K562 (cell line): ENCODE measurements around the gene DACT3. TPM values are rescaled to one million over a fixed set of nuclear protein-coding genes. Genes with fewer than 3 reads are reported as not detected.
A peak's percentile ranks its signal among the peaks of the same experiment; 100 is the strongest.

Experiments used
- ATAC-seq: fragments of 200-7000 bp; cut with Tn5 transposase; 3 replicates; pipeline ENCODE4 v1.9.1; 2020; ENCODE audit warnings: moderate library complexity
- BruUV-seq: library from RNA; stranded (reverse); fragments of 400-500 nt; replicated peaks from 2 replicates; lab custom pipeline; 2021; lab: Mats Ljungman, UMichigan
- CTCF ChIA-PET: fragments of 300-600 bp; formaldehyde crosslinking; extraction: SDS; loops from one replicate; lab custom pipeline; 2021; ENCODE audit warnings: low intra/inter-chr PET ratio; lab: Yijun Ruan, JAX
- POLR2A ChIA-PET: fragments of 300-600, 350-650 bp; sonication (Branson Sonifier 250); formaldehyde crosslinking; extraction: SDS; loops from one replicate; lab custom pipeline; 2021; ENCODE audit warnings: antibody characterized with exemption, inconsistent platforms; lab: Yijun Ruan, JAX
- DNase-seq, 4 experiments: peaks; one replicate each; pipeline versions ENCODE4 v3.0.0 to v3.0.0-alpha.2; 2011 to 2018; ENCODE audit warnings: low spot score in 3 of 4, mixed read lengths in 3 of 4; ENCODE audit errors: extremely low read depth in 1 of 4
- FAIRE-seq: peaks from 2 replicates; lab custom pipeline; 2011; peaks lifted over from hg19 to GRCh38; lab: Jason Lieb, UNC
- H2AFZ ChIP-seq: 2 replicates; pipeline ENCODE4 v1.6.0; 2011; ENCODE audit warnings: low read depth, low read length, control low read depth, inconsistent platforms
- H3K27ac ChIP-seq: fragments of 200-600 bp; 3 replicates; pipeline ENCODE4 v1.8.0; 2011; ENCODE audit warnings: low read depth, mild to moderate bottlenecking, control low read depth, inconsistent platforms, low read length, moderate library complexity, mixed read lengths; ENCODE audit errors: extremely low read depth
- H3K27me3 ChIP-seq, 2 experiments: fragments of 300-600 bp in 1 of 2; 2 replicates in 1 of 2; 3 replicates in 1 of 2; pipeline versions ENCODE4 v1.6.0 to v1.8.0; 2011; ENCODE audit warnings: inconsistent platforms in 2 of 2, low read length in 2 of 2, mild to moderate bottlenecking in 1 of 2, mixed read lengths in 1 of 2, moderate library complexity in 1 of 2; ENCODE audit not compliant: control insufficient read depth in 2 of 2, insufficient read depth in 2 of 2
- H3K36me3 ChIP-seq: fragments of 300-600 bp; 3 replicates; pipeline ENCODE4 v1.8.0; 2011; ENCODE audit warnings: mild to moderate bottlenecking, low read length, inconsistent platforms; ENCODE audit not compliant: control insufficient read depth, insufficient read depth
- H3K4me1 ChIP-seq, 2 experiments: fragments of 200-600 bp in 1 of 2; replicated peaks in 1 of 2; 2 replicates in 1 of 2; 3 replicates in 1 of 2; pipeline versions ENCODE4 v1.5.1 to v1.8.0; 2011; ENCODE audit warnings: inconsistent platforms in 2 of 2, low read length in 2 of 2, mild to moderate bottlenecking in 1 of 2, mixed read lengths in 1 of 2, moderate library complexity in 1 of 2; ENCODE audit not compliant: control insufficient read depth in 2 of 2, insufficient read depth in 2 of 2
- H3K4me2 ChIP-seq: 2 replicates; pipeline ENCODE4 v1.6.1; 2011; ENCODE audit warnings: low read length, control low read depth, inconsistent platforms, mixed read lengths; ENCODE audit not compliant: insufficient read depth
- H3K4me3 ChIP-seq: fragments of 200-600 bp; sonication (generic), shearing (Covaris generic); 2 replicates; pipeline ENCODE4 v1.5.1; 2016; ENCODE audit warnings: control low read depth, inconsistent platforms
- H3K79me2 ChIP-seq: fragments of 200-600 bp; 3 replicates; pipeline ENCODE4 v1.8.0; 2011; ENCODE audit warnings: low read length, inconsistent platforms; ENCODE audit not compliant: control insufficient read depth, insufficient read depth
- H3K9ac ChIP-seq, 2 experiments: 2 replicates each; pipeline versions ENCODE4 v1.6.0 to v1.6.1; 2011; ENCODE audit warnings: low read depth in 2 of 2, low read length in 2 of 2, control low read depth in 1 of 2, inconsistent platforms in 1 of 2, mild to moderate bottlenecking in 1 of 2, mixed read lengths in 1 of 2; ENCODE audit not compliant: insufficient read depth in 1 of 2
- H3K9me1 ChIP-seq: one replicate; pipeline ENCODE4 v1.6.0; 2011; ENCODE audit warnings: inconsistent platforms, mild to moderate bottlenecking, low read length, moderate library complexity; ENCODE audit not compliant: control insufficient read depth, insufficient read depth
- H3K9me3 ChIP-seq: replicated peaks from 2 replicates; pipeline ENCODE4 v1.5.1; 2011; ENCODE audit warnings: low read depth, low read length, inconsistent platforms; ENCODE audit not compliant: control insufficient read depth, insufficient read depth
- H4K20me1 ChIP-seq: replicated peaks from 2 replicates; pipeline ENCODE4 v1.6.1; 2011; ENCODE audit warnings: low read length, inconsistent platforms, mixed read lengths; ENCODE audit not compliant: control insufficient read depth, insufficient read depth
- BRD4 ChIP-seq: fragments of 200-600 bp; sonication (generic); IDR thresholded peaks from 2 replicates; pipeline ENCODE4 v1.6.1; 2017; ENCODE audit warnings: inconsistent platforms
- CBX1 ChIP-seq: sonication (generic); IDR thresholded peaks from 2 replicates; pipeline ENCODE4 v1.6.1; 2016; ENCODE audit warnings: antibody characterized with exemption, low read depth, mild to moderate bottlenecking
- DLX4 ChIP-seq: fragments of 250-450 bp; sonication (Bioruptor Pico); IDR thresholded peaks from 2 replicates; pipeline ENCODE4 v1.6.1; 2021; ENCODE audit warnings: mild to moderate bottlenecking
- HINFP ChIP-seq: fragments of 450-650 bp; conservative IDR thresholded peaks from 2 replicates; pipeline ENCODE4 v1.6.1; 2016; ENCODE audit warnings: missing genetic modification characterization, low read depth, mild to moderate bottlenecking, control low read depth, missing compliant biosample characterization
- MTA2 ChIP-seq: fragments of 450-650 bp; IDR thresholded peaks from 2 replicates; pipeline ENCODE4 v1.6.1; 2016; ENCODE audit warnings: low read depth
- RNF2 ChIP-seq: sonication (generic); IDR thresholded peaks from 2 replicates; pipeline ENCODE4 v1.6.1; 2016
- SRSF1 ChIP-seq: fragments of 200-400 bp; formaldehyde crosslinking; IDR thresholded peaks from 2 replicates; pipeline ENCODE4 v1.6.1; 2017; ENCODE audit warnings: mild to moderate bottlenecking, low read depth, low read length, moderate library complexity
- TEAD4 ChIP-seq, 2 experiments: sonication (generic) in 1 of 2; formaldehyde crosslinking in 1 of 2; IDR thresholded peaks; 2 replicates each; pipeline versions ENCODE4 v1.6.1 to v1.8.0; 2012 to 2022; ENCODE audit warnings: borderline replicate concordance in 1 of 2, inconsistent platforms in 1 of 2, low read length in 1 of 2, mild to moderate bottlenecking in 1 of 2, missing genetic modification reagents in 1 of 2
- THAP12 ChIP-seq: fragments of 250-450 bp; sonication (Bioruptor Pico); IDR thresholded peaks from 2 replicates; pipeline ENCODE4 v1.9.0; 2021; ENCODE audit warnings: mild to moderate bottlenecking, inconsistent platforms
- XRCC5 ChIP-seq: fragments of 200-400 bp; formaldehyde crosslinking; IDR thresholded peaks from 2 replicates; pipeline ENCODE4 v1.6.1; 2017; ENCODE audit warnings: low read depth, mild to moderate bottlenecking, low read length
- ZBTB7A ChIP-seq: IDR thresholded peaks from 2 replicates; pipeline ENCODE4 v1.6.1; 2011; ENCODE audit warnings: low read depth, mild to moderate bottlenecking, low read length, moderate library complexity, borderline replicate concordance; ENCODE audit not compliant: control insufficient read depth
- ZC3H8 ChIP-seq: fragments of 450-650 bp; IDR thresholded peaks from 2 replicates; pipeline ENCODE4 v1.6.1; 2017
- ZNF280B ChIP-seq: fragments of 250-450 bp; sonication (Bioruptor Pico); IDR thresholded peaks from 2 replicates; pipeline ENCODE4 v1.5.1; 2021; ENCODE audit warnings: mild to moderate bottlenecking
- ZNF764 ChIP-seq: fragments of 250-450 bp; sonication (Bioruptor Pico); IDR thresholded peaks from 2 replicates; pipeline ENCODE4 v1.4.0; 2020; ENCODE audit warnings: low read depth, mild to moderate bottlenecking, moderate library complexity
- WGBS: fragments of 100-300 bp; shearing (Covaris generic); methylation state at CpG from one replicate; pipeline ENCODE4 v1.1.6; 2016; ENCODE audit warnings: low coverage, mixed read lengths; ENCODE audit not compliant: insufficient coverage; ENCODE audit errors: missing lambda C conversion rate; 5-methylcytosine and 5-hydroxymethylcytosine counted together
- in situ Hi-C: fragments of 300-500 bp; cut with MboI; formaldehyde crosslinking; loops from 4 replicates; pipeline ENCODE4 v1.15.0; 2018; ENCODE audit warnings: inconsistent platforms, mixed read lengths
- intact Hi-C: fragments of 100-400 bp; cut with micrococcal nuclease; formaldehyde crosslinking; loops from 2 replicates; pipeline ENCODE4 v1.14.2; 2022
- polyA plus RNA-seq, 8 experiments: library from polyadenylated mRNA; depleted of rRNA in 4 of 8; stranded (reverse) in 5 of 8; unstranded in 3 of 8; fragments of >200 nt; fragmentation: Nextera tagmentation in 2 of 8; fragmentation: Illumina TruSeq in 1 of 8; extraction: Ambion mirVana in 2 of 8; extraction: Trizol in 1 of 8; gene quantifications; 2 replicates each; pipeline versions ENCODE4 v1.2.1 to v1.2.3, GENCODE V29; 2011 to 2014; ENCODE audit warnings: inconsistent platforms in 1 of 8, missing spikeins in 1 of 8
- total RNA-seq, 7 experiments: library from RNA; depleted of rRNA in 6 of 7; stranded (reverse); fragments of >200 nt in 6 of 7; fragmentation: Illumina TruSeq in 2 of 7; extraction: Trizol in 2 of 7; gene quantifications; 2 replicates each; pipeline versions ENCODE4 v1.2.1 to v1.2.3, GENCODE V29; 2011 to 2021; ENCODE audit warnings: low replicate concordance in 1 of 7

Gene DACT3
- total and polyA plus RNA-seq, 9 of the 15 experiments (the other 6 are each of a cell fraction or from before 2014, with no cell fraction given) = 0.67 to 6.5 (median 3.5) TPM

- in situ Hi-C loops = no loop called here
- Histone ChIP-seq H3K9me1 (no peaks in the 10 kb centered on the region), H2AFZ (peak overlapping the region; percentile 37; the same call in 1 of the 2 replicates), H3K27ac (no peak overlapping the region), H3K4me1 (peaks cover 54% of the 10 kb centered on the region in 2 experiments), H3K36me3 (no peaks in the 10 kb centered on the region), H3K4me3 (no peak overlapping the region), H3K79me2 (no peaks in the 10 kb centered on the region), H3K4me2 (no peak overlapping the region), H3K9me3 (no peaks in the 10 kb centered on the region), H3K9ac (peak overlapping the region in 1 of 2 experiments; percentile 48; a peak in 1 of 4 replicates), H3K27me3 (no peaks in the 10 kb centered on the region), H4K20me1 (no peaks in the 10 kb centered on the region)
- intact Hi-C loops = no loop called here
- BruUV-seq = no TSS peak
- WGBS = 61% methylated on average over 6 of the region's 6 CpGs
- FAIRE-seq (no peak), DNase-seq (no peak), ATAC-seq (no peak)
- TF ChIP-seq BRD4 (no peak), SRSF1 (no peak), DLX4 (CRISPR knock-in tag) (no peak), MTA2 (no peak), ZNF280B (no peak), ZBTB7A (no peak), THAP12 (CRISPR knock-in tag) (no peak), ZC3H8 (no peak), HINFP (tag) (no peak), XRCC5 (no peak), TEAD4 (IDR thresholded peaks at IDR 0.05; ENCODE audit: low read length) (no peak), TEAD4 (CRISPR knock-in tag; IDR thresholded peaks at IDR 0.05; ENCODE audit: borderline replicate concordance) (no peak), RNF2 (no peak), ZNF764 (CRISPR knock-in tag) (no peak), CBX1 (no peak)
- POLR2A ChIA-PET = interaction anchor here (1.6 to 2.3 kb wide), 2 partner anchors 10 to 11 kb away, joined by 6 to 8 read pairs; no protein-coding TSS in a partner anchor
- CTCF ChIA-PET = no interaction called here
Observed at GRCh38 chr19:46620716-46621115, 40.3 kb downstream of the DACT3 start.
